Nephron progenitor cell (in vitro differentiated cells): ENCODE data around the gene ZDHHC14.

Source experiments
- DNase-seq: peaks from one replicate; pipeline ENCODE4 v3.0.0; 2021
- H3K27ac Mint-ChIP-seq: 2 replicates; pipeline ENCODE4 v1.8.0; 2021; ENCODE audit warnings: mild to moderate bottlenecking, moderate library complexity, mixed read lengths
- H3K27me3 Mint-ChIP-seq: 2 replicates; pipeline ENCODE4 v1.8.0; 2021; ENCODE audit warnings: mild to moderate bottlenecking, low read depth, mixed read lengths; ENCODE audit not compliant: poor library complexity
- H3K36me3 Mint-ChIP-seq: 2 replicates; pipeline ENCODE4 v1.8.0; 2021; ENCODE audit warnings: low read depth, mixed read lengths
- H3K4me1 Mint-ChIP-seq: 2 replicates; pipeline ENCODE4 v1.8.0; 2021; ENCODE audit warnings: mixed read lengths
- H3K4me3 Mint-ChIP-seq: 2 replicates; pipeline ENCODE4 v1.8.0; 2021; ENCODE audit warnings: mild to moderate bottlenecking, moderate library complexity, mixed read lengths
- H3K9me3 Mint-ChIP-seq: 2 replicates; pipeline ENCODE4 v1.8.0; 2021; ENCODE audit warnings: mild to moderate bottlenecking, moderate library complexity, mixed read lengths
- CTCF ChIP-seq: fragments of 200-600 bp; sonication (generic); IDR thresholded peaks from 2 replicates; pipeline ENCODE4 v1.5.0; 2021; ENCODE audit warnings: antibody characterized with exemption

The ZDHHC14 gene

GRCh38 chr6:157529654-157530039, 148.7 kb downstream of the ZDHHC14 start:
- Mint-ChIP-seq H3K27me3 (no peaks in the 10 kb centered on the region), H3K4me1 (peaks cover 58% of the 10 kb centered on the region), H3K4me3 (no peak overlapping the region), H3K27ac (no peak overlapping the region), H3K9me3 (peaks cover 5% of the 10 kb centered on the region), H3K36me3 (no peaks in the 10 kb centered on the region)
- DNase-seq: no peak
- TF ChIP-seq CTCF: no peak

GRCh38 chr6:157530126-157530525, 149.1 kb downstream of the ZDHHC14 start:
- no peak for TF ChIP-seq CTCF
- Mint-ChIP-seq H3K4me3 (no peak overlapping the region), H3K27ac (no peak overlapping the region), H3K9me3 (peaks cover 5% of the 10 kb centered on the region), H3K27me3 (no peaks in the 10 kb centered on the region), H3K4me1 (peaks cover 63% of the 10 kb centered on the region), H3K36me3 (no peaks in the 10 kb centered on the region)
- DNase-seq: no peak

GRCh38 chr6:157530724-157531168, 149.8 kb downstream of the ZDHHC14 start:
- no peak overlapping the region for H3K4me3 Mint-ChIP-seq
- H3K36me3 Mint-ChIP-seq: no peaks in the 10 kb centered on the region
- H3K27me3 Mint-ChIP-seq: no peaks in the 10 kb centered on the region
- DNase-seq: no peak
- peaks cover 67% of the 10 kb centered on the region for H3K4me1 Mint-ChIP-seq
- H3K27ac Mint-ChIP-seq: no peak overlapping the region
- no peak for TF ChIP-seq CTCF
- H3K9me3 Mint-ChIP-seq: peaks cover 3% of the 10 kb centered on the region

- Mint-ChIP-seq H3K27me3 (no peaks in the 10 kb centered on the region), H3K9me3 (no peaks in the 10 kb centered on the region), H3K4me3 (no peak overlapping the region), H3K27ac (no peak overlapping the region), H3K36me3 (no peaks in the 10 kb centered on the region), H3K4me1 (peaks cover 66% of the 10 kb centered on the region)
- TF ChIP-seq CTCF: no peak
- no peak for DNase-seq
Measured at GRCh38 chr6:157531169-157531985, 150.4 kb downstream of the ZDHHC14 start.

GRCh38 chr6:157531986-157532365, 151.0 kb downstream of the ZDHHC14 start:
- H3K4me1 Mint-ChIP-seq: peaks cover 66% of the 10 kb centered on the region
- no peaks in the 10 kb centered on the region for H3K9me3 Mint-ChIP-seq
- H3K27me3 Mint-ChIP-seq: no peaks in the 10 kb centered on the region
- no peak overlapping the region for H3K27ac Mint-ChIP-seq
- H3K4me3 Mint-ChIP-seq: no peak overlapping the region
- TF ChIP-seq CTCF: no peak
- no peak for DNase-seq
- no peaks in the 10 kb centered on the region for H3K36me3 Mint-ChIP-seq
